ENCODE measurements around the gene TMEM203. TPM values are rescaled to one million over a fixed set of nuclear protein-coding genes. Genes with fewer than 3 reads are reported as not detected.
A peak's percentile ranks its signal among the peaks of the same experiment; 100 is the strongest.

TMEM203 gene
- total and polyA plus RNA-seq, 10 of the 15 experiments (the other 5 are each of a cell fraction or from before 2014, with no cell fraction given): 7.2 to 68.1 (median 33.8) TPM

GRCh38 chr9:137174722-137175293 lies 30.6 kb downstream of the TMEM203 start:
- Histone ChIP-seq H3K4me2 (ENCODE audit: control insufficient read depth, insufficient read depth) (no peak overlapping the region), H3K4me1 (ENCODE audit: control insufficient read depth, insufficient read depth, low read length) (peaks cover 3% of the 10 kb centered on the region; the same call in 1 of the 2 replicates), H3K9me3 (replicated peaks; ENCODE audit: control insufficient read depth, insufficient read depth, low read length) (no peaks in the 10 kb centered on the region), H3K27me3 (replicated peaks in 1 of 2; ENCODE audit: control insufficient read depth in 2 of 2, insufficient read depth in 2 of 2, low read length in 1 of 2) (peaks cover 0 to 3% of the 10 kb centered on the region in 2 experiments; a peak in 1 of 4 replicates), H3K4me3 (no peak overlapping the region), H3K27ac (ENCODE audit: control insufficient read depth, insufficient read depth) (no peak overlapping the region), H4K20me1 (ENCODE audit: control insufficient read depth, insufficient read depth) (no peaks in the 10 kb centered on the region), H3K36me3 (ENCODE audit: control insufficient read depth in 2 of 2, insufficient read depth in 2 of 2, low read length in 1 of 2) (peaks cover 0 to under 1% of the 10 kb centered on the region in 2 experiments; a peak in 1 of 4 replicates), H2AFZ (ENCODE audit: control insufficient read depth, low read depth, low read length) (no peak overlapping the region), H3K79me2 (ENCODE audit: control insufficient read depth, insufficient read depth, low read length) (no peaks in the 10 kb centered on the region), H3K9ac (ENCODE audit: control insufficient read depth, insufficient read depth, low read length) (no peak overlapping the region)
- ChIA-PET CTCF (interaction anchor here (0.9 to 2.4 kb wide), 5 partner anchors 25 to 79 kb away, joined by 3 to 13 read pairs (median 4); partner anchors contain the start of gene RNF224), POLR2A (interaction anchor here (1.0 to 2.1 kb wide), 3 partner anchors 18 to 25 kb away, joined by 3 to 9 read pairs (median 5); no protein-coding TSS in a partner anchor), SMC1A (ENCODE audit: uncharacterized antibody, unreplicated experiment) (no interaction called here), RAD21 (ENCODE audit: unreplicated experiment) (no interaction called here)
- WGBS (ENCODE audit: insufficient coverage, insufficient replicate concordance, low lambda C conversion rate, missing lambda C conversion rate): 23% methylated on average over 24 of the region's 34 CpGs
- intact Hi-C loops (cut with micrococcal nuclease; ENCODE audit: unreplicated experiment): no loop called here
- TF ChIP-seq, protein P1, sequence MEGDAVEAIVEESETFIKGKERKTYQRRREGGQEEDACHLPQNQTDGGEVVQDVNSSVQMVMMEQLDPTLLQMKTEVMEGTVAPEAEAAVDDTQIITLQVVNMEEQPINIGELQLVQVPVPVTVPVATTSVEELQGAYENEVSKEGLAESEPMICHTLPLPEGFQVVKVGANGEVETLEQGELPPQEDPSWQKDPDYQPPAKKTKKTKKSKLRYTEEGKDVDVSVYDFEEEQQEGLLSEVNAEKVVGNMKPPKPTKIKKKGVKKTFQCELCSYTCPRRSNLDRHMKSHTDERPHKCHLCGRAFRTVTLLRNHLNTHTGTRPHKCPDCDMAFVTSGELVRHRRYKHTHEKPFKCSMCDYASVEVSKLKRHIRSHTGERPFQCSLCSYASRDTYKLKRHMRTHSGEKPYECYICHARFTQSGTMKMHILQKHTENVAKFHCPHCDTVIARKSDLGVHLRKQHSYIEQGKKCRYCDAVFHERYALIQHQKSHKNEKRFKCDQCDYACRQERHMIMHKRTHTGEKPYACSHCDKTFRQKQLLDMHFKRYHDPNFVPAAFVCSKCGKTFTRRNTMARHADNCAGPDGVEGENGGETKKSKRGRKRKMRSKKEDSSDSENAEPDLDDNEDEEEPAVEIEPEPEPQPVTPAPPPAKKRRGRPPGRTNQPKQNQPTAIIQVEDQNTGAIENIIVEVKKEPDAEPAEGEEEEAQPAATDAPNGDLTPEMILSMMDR (IDR thresholded peaks at IDR 0.05 in 2 of 3, conservative IDR thresholded peaks at IDR 0.05 in 1 of 3; ENCODE audit: control insufficient read depth in 2 of 3, extremely low read depth in 1 of 3, insufficient read depth in 1 of 3, low read depth in 3 of 3, low read length in 3 of 3): 0 out of 6 replicates have a peak, but pooled peaks of 1 of the 3 experiments have one; percentile 4
- TF ChIP-seq ZZZ3 (IDR thresholded peaks at IDR 0.05; ENCODE audit: control insufficient read depth, insufficient read length, low read depth) (no peak), MXI1 (IDR thresholded peaks at IDR 0.05; ENCODE audit: low read depth, low read length) (no peak), YY1 (IDR thresholded peaks at IDR 0.05; ENCODE audit: low read depth, low read length) (no peak), RFX5 (IDR thresholded peaks at IDR 0.05; ENCODE audit: low read depth, low read length) (no peak), CHD4 (IDR thresholded peaks at IDR 0.05) (no peak), STAT1 (conservative IDR thresholded peaks at IDR 0.05) (no peak), FOS (IDR thresholded peaks at IDR 0.05; ENCODE audit: borderline replicate concordance, extremely low read depth, insufficient read length) (no peak), FOXM1 (IDR thresholded peaks at IDR 0.05; ENCODE audit: low read depth, low read length) (no peak)
- ATAC-seq: peak; percentile 5; the same call in 2 of the 3 replicates
- in situ Hi-C loops (cut with MboI): no loop called here
- BruUV-seq (replicated peaks): no TSS peak
- no peak for DNase-seq (ENCODE audit: low read depth, low spot score)
- no peak for FAIRE-seq

Data from GM12878 (cell line).